ENCODE measurements around the gene EEF1AKMT2.

EEF1AKMT2 gene

GRCh38 chr10:124717911-124718741 lies 73.6 kb downstream of the EEF1AKMT2 start:
- DNase-seq = no peak

- DNase-seq = no peak
Measured at GRCh38 chr10:124717041-124717757, 74.5 kb downstream of the EEF1AKMT2 start.

GRCh38 chr10:124716369-124716768 lies 75.3 kb downstream of the EEF1AKMT2 start:
- DNase-seq = no peak

DNA sequence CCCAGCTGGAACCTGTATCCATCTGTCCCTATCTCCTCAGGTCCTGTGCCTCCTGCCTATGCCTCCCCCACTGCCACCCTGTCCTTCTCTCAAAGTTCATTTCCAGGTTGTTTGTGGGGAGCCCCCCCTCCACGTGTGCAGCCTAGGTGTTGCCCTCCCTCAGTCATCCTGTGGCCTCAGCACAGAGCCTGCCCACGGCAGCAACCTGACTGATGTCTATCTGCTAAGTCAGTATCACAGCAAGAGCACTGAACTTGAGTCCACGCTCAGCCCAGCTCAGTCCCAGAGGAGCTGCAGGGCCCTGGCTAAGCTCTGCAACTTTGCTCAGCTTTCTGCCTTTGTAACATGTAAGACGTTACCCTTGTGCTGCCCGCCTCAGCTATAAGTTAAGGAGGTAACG lies 76.2 kb downstream of the EEF1AKMT2 start:
- no peak for DNase-seq

- no peak for DNase-seq
Measured at GRCh38 chr10:124713679-124714255, 77.9 kb downstream of the EEF1AKMT2 start.

DNA sequence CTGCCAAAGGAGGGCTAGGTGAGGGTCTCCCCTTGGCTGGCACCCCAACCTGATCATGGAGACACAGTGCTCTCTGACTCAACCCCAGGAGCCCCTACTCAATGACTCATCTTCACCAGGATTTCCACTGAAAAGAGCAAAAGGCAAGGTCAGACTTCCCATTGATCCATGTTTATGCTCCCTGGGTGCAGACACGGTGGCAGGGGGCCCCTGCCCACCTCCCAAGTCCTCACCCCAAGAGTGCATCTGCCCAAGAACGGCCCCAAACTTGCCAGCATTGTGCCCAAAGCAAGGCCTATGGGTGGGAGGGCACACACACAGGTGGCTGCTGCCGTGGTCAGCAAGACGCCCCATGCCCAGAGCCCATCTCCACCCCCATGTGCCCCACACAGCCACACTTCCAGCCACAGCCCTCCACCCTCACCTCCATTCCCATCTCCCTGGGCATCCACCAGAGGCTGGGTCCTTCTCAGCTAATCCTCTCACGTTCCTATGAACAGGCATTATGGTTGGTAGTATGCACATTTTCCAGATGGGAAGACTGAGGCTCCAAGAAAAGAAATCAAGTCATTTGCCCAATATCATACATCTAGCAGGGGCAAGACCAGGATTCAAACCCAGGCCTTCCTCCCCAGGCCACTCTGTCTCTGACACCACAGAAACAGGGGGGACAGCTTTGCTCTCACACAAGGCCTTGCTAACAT lies 78.8 kb downstream of the EEF1AKMT2 start:
- DNase-seq = no peak

GRCh38 chr10:124711145-124711544 lies 80.5 kb downstream of the EEF1AKMT2 start:
- no peak for DNase-seq

GRCh38 chr10:124710266-124710881 lies 81.3 kb downstream of the EEF1AKMT2 start:
- no peak for DNase-seq

GRCh38 chr10:124709861-124710260 lies 81.8 kb downstream of the EEF1AKMT2 start:
- DNase-seq = no peak

DNA sequence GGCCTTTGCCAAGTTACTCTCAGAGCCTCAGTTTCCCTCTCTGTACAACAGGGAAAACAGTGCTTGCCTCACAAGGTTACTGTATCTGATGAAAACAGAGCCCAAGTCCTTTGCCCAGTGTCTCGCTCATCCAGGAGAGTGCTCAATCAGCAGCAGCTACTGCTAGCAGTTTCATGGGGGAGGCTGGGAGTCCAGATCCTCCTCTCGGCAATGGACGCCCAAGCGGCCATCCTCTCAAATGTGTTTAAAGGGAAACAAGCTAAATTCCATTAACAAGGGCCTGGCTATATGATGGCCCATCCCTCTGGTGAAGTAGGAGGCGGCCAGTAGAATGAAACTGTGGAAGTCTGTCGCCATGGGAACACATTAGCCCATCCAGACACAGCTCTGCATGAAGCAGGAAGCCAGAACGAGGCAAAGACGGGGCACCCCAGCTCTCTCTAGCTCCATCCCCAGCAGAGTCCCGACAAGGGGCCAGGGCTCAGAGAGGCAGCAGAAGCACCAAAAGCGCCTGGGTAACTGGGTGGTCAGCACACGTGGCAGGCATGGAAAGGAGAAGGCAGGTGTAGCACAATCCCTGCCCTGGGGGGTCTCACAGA lies 82.7 kb downstream of the EEF1AKMT2 start:
- no peak for DNase-seq

DNA sequence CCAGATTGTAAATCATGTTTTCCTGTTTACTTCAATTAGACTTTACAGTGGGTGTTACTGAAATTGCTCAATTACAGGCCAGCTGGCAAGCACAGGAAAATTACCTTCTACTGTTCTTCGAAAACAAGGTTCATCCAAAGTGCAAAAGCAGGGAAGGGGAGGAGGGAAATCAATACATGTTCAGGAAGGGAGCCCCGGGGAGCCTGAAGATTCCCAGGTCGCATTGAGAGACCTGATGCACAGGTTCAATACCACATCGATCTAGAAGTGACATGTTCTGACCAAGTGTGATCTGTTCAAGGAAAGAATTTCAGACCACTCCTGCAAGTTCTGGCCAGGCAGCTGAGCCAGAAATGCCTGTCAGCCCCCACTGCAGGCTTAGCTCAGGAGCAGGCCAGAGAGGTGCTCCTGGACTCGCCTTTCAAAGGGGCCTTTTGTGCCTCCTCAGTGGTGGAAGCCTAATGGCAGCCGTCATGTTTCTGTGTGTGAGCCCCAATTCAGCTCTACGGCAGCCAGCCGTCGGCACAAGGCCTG lies 83.4 kb downstream of the EEF1AKMT2 start:
- no peak for DNase-seq

Data from fibroblast of skin of right biceps (primary cell).